PC-3 (cell line): Measurements from ENCODE around the gene ZNF236. TPM values are rescaled to one million over a fixed set of nuclear protein-coding genes. Genes with fewer than 3 reads are reported as not detected.

Experiments
- ATAC-seq: fragments of 200-7000 bp; cut with Tn5 transposase; 2 replicates; pipeline ENCODE4 v1.9.1; 2020; ENCODE audit warnings: mild to moderate bottlenecking, moderate library complexity
- BruUV-seq: library from RNA; stranded (reverse); fragments of 400-500 nt; replicated peaks from 2 replicates; lab custom pipeline; 2021; lab: Mats Ljungman, UMichigan
- CTCF ChIA-PET: fragments of 300-600 bp; sonication (Branson Sonifier 250); formaldehyde crosslinking; loops from one replicate; lab custom pipeline; 2022; ENCODE audit warnings: antibody characterized with exemption; lab: Charles Lee
- POLR2A ChIA-PET: fragments of 300-600 bp; sonication (Branson Sonifier 250); formaldehyde crosslinking; loops from one replicate; lab custom pipeline; 2022; ENCODE audit warnings: antibody characterized with exemption; ENCODE audit not compliant: unreplicated experiment; lab: Charles Lee
- DNase-seq: peaks from one replicate; pipeline ENCODE4 v3.0.0-alpha.2; 2015
- H2AFZ ChIP-seq: fragments of 300-600 bp; sonication (generic); 2 replicates; pipeline ENCODE4 v1.6.0; 2016; ENCODE audit warnings: antibody characterized with exemption, low read length
- H3F3A ChIP-seq: fragments of 300-600 bp; sonication (generic); one replicate; pipeline ENCODE4 v1.6.0; 2017; ENCODE audit warnings: antibody characterized with exemption, low read length, control low read depth, mild to moderate bottlenecking; ENCODE audit not compliant: unreplicated experiment
- H3K27ac ChIP-seq: fragments of 300-600 bp; sonication (generic); 2 replicates; pipeline ENCODE4 v1.5.1; 2016; ENCODE audit warnings: mild to moderate bottlenecking, low read length
- H3K27me3 ChIP-seq: fragments of 300-600 bp; sonication (generic); 2 replicates; pipeline ENCODE4 v1.6.1; 2016; ENCODE audit warnings: low read length, mixed read lengths
- H3K36me3 ChIP-seq: fragments of 300-600 bp; sonication (generic); 2 replicates; pipeline ENCODE4 v1.6.1; 2016; ENCODE audit warnings: low read depth, mixed run types, low read length, mixed read lengths
- H3K4me1 ChIP-seq: fragments of 300-600 bp; sonication (generic); 2 replicates; pipeline ENCODE4 v1.5.1; 2016; ENCODE audit warnings: low read length; ENCODE audit not compliant: insufficient read depth
- H3K4me2 ChIP-seq: fragments of 300-600 bp; sonication (generic); 2 replicates; pipeline ENCODE4 v1.6.0; 2016; ENCODE audit warnings: low read length
- H3K4me3 ChIP-seq: fragments of 300-600 bp; sonication (generic); 2 replicates; pipeline ENCODE4 v1.5.1; 2016; ENCODE audit warnings: mild to moderate bottlenecking, low read length, mixed read lengths
- H3K79me2 ChIP-seq: fragments of 300-600 bp; sonication (generic); 2 replicates; pipeline ENCODE4 v1.6.1; 2017; ENCODE audit warnings: low read length, mixed read lengths
- H3K9ac ChIP-seq: fragments of 300-600 bp; sonication (generic); 2 replicates; pipeline ENCODE4 v1.6.0; 2016; ENCODE audit warnings: mild to moderate bottlenecking, low read length
- H3K9me2 ChIP-seq: fragments of 300-600 bp; sonication (generic); replicated peaks from 2 replicates; pipeline ENCODE4 v1.6.1; 2016; ENCODE audit warnings: mixed run types, low read length, mixed read lengths
- H3K9me3 ChIP-seq: fragments of 300-600 bp; sonication (generic); 2 replicates; pipeline ENCODE4 v1.6.1; 2016; ENCODE audit warnings: low read length, mixed read lengths
- H4K20me1 ChIP-seq: fragments of 300-600 bp; sonication (generic); 2 replicates; pipeline ENCODE4 v1.6.1; 2016; ENCODE audit warnings: low read length, mixed read lengths
- CTCF ChIP-seq: fragments of 300-600 bp; sonication (generic); conservative IDR thresholded peaks from 2 replicates; pipeline ENCODE4 v1.5.1; 2017; ENCODE audit warnings: antibody characterized with exemption, low read depth, mild to moderate bottlenecking, low read length
- EZH2 ChIP-seq: fragments of 300-600 bp; sonication (generic); IDR thresholded peaks from one replicate; pipeline ENCODE4 v1.6.1; 2017; ENCODE audit warnings: antibody characterized with exemption, mild to moderate bottlenecking, low read length; ENCODE audit not compliant: unreplicated experiment
- EZH2phosphoT487 ChIP-seq: fragments of 300-600 bp; sonication (generic); IDR thresholded peaks from 2 replicates; pipeline ENCODE4 v1.6.1; 2018; ENCODE audit warnings: mild to moderate bottlenecking, antibody characterized with exemption, low read length, borderline replicate concordance
- intact Hi-C: fragments of 100-400 bp; cut with micrococcal nuclease; formaldehyde crosslinking; loops from 2 replicates; pipeline ENCODE4 v1.9.0; 2023
- total RNA-seq: library from RNA; depleted of rRNA; stranded (reverse); fragments of >200 nt; gene quantifications from 2 replicates; pipeline ENCODE4 v1.2.3, GENCODE V29; 2014

Gene ZNF236
- total RNA-seq, 1 experiment from 2014 or later, result 7.7 TPM

DNA sequence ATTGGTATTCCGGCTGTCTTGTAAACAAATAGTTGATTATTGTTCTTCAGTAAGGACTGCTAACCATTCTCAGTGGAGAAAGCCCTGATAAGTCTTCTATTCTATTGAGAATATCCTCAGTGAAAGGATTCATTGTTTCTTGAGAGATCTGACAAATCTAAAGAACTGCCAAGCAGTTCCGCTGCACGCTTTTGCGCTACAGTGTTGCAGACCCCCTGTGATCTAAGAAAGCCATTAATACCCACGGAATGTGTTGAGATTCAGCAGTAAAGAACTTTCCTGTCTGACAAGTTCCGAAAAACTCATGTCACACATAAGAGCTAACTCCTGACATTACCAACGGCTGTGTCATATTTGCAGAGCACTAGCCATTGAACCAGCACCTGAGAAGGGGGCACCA is 63.8 kb downstream of the ZNF236 start:
- ATAC-seq (no peak), DNase-seq (no peak)
- ChIA-PET CTCF (no interaction called here), POLR2A (no interaction called here)
- Histone ChIP-seq H3K4me2 (no peak overlapping the region), H3K79me2 (no peaks in the 10 kb centered on the region), H3K36me3 (peaks cover 9% of the 10 kb centered on the region), H3K27ac (no peak overlapping the region), H3F3A (no peaks in the 10 kb centered on the region), H3K4me1 (no peaks in the 10 kb centered on the region), H3K9ac (no peak overlapping the region), H3K27me3 (no peaks in the 10 kb centered on the region), H4K20me1 (no peaks in the 10 kb centered on the region), H2AFZ (no peak overlapping the region), H3K9me2 (no peaks in the 10 kb centered on the region), H3K4me3 (no peak overlapping the region), H3K9me3 (no peaks in the 10 kb centered on the region)
- no peak for TF ChIP-seq CTCF
- no peak for TF ChIP-seq EZH2phosphoT487
- no peak for TF ChIP-seq EZH2
- intact Hi-C loops, result no loop called here
- no TSS peak for BruUV-seq

GRCh38 chr18:76889091-76889699 is 66.8 kb downstream of the ZNF236 start:
- Histone ChIP-seq H3K36me3 (peaks cover 9% of the 10 kb centered on the region), H3K4me2 (no peak overlapping the region), H3K9ac (no peak overlapping the region), H3F3A (no peaks in the 10 kb centered on the region), H3K27ac (no peak overlapping the region), H3K79me2 (no peaks in the 10 kb centered on the region), H2AFZ (no peak overlapping the region), H4K20me1 (no peaks in the 10 kb centered on the region), H3K4me3 (no peak overlapping the region), H3K9me2 (no peaks in the 10 kb centered on the region), H3K27me3 (no peaks in the 10 kb centered on the region), H3K9me3 (no peaks in the 10 kb centered on the region), H3K4me1 (no peaks in the 10 kb centered on the region)
- DNase-seq (no peak), ATAC-seq (no peak)
- ChIA-PET CTCF (no interaction called here), POLR2A (no interaction called here)
- TF ChIP-seq EZH2phosphoT487, result no peak
- no peak for TF ChIP-seq EZH2
- no peak for TF ChIP-seq CTCF
- intact Hi-C loops, result no loop called here
- BruUV-seq, result no TSS peak

DNA sequence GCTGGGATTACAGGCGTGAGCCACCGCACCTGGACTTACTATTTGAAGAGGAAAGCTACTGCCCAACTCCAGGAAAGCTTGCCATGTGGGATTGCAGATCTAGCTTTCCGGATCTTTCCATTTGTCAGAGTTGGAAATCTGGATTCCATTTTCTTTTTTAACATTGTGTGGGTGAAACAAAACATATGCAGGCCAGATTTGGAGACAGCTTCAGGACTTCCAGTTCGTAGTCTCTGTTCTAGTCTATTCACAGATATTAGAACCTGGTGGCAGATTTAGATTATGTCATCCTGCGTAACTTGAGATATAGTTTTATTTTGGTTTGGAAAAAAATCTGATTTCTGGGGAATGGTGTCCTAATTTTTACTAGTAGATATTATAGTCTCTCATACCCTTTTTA is 70.5 kb downstream of the ZNF236 start:
- POLR2A ChIA-PET, result no interaction called here

More for the DNA sequence above, 70.5 kb downstream of the ZNF236 start:
- DNase-seq, result no peak
- no peaks in the 10 kb centered on the region for H4K20me1 ChIP-seq
- H3K27ac ChIP-seq, result no peak overlapping the region
- H3K4me3 ChIP-seq, result no peak overlapping the region
- H3K27me3 ChIP-seq, result no peaks in the 10 kb centered on the region
- H3K79me2 ChIP-seq, result no peaks in the 10 kb centered on the region
- CTCF ChIA-PET, result no interaction called here
- no peak overlapping the region for H2AFZ ChIP-seq
- intact Hi-C loops, result no loop called here
- H3K4me2 ChIP-seq, result no peak overlapping the region
- H3K9me2 ChIP-seq, result no peaks in the 10 kb centered on the region
- H3K9me3 ChIP-seq, result no peaks in the 10 kb centered on the region
- H3F3A ChIP-seq, result no peaks in the 10 kb centered on the region
- no peaks in the 10 kb centered on the region for H3K4me1 ChIP-seq
- peaks cover 40% of the 10 kb centered on the region for H3K36me3 ChIP-seq
- ATAC-seq, result no peak
- BruUV-seq, result no TSS peak
- no peak for TF ChIP-seq CTCF
- no peak for TF ChIP-seq EZH2phosphoT487
- TF ChIP-seq EZH2, result no peak
- no peak overlapping the region for H3K9ac ChIP-seq
